HCT116 (cell line): Measurements from ENCODE around the gene HOXB8. TPM values are rescaled to one million over a fixed set of nuclear protein-coding genes. Genes with fewer than 3 reads are reported as not detected.

Experiments used
- ATAC-seq: fragments of 200-7000 bp; cut with Tn5 transposase; 2 replicates; pipeline ENCODE4 v1.9.1; 2020; ENCODE audit warnings: mild to moderate bottlenecking, moderate library complexity
- BruUV-seq: library from RNA; stranded (reverse); fragments of 400-500 nt; replicated peaks from 2 replicates; lab custom pipeline; 2021; lab: Mats Ljungman, UMichigan
- CTCF ChIA-PET: fragments of 300-600 bp; sonication (Branson Sonifier 250); formaldehyde crosslinking; loops from one replicate; lab custom pipeline; 2021; ENCODE audit warnings: antibody characterized with exemption; lab: Charles Lee
- POLR2A ChIA-PET: fragments of 300-600, 350-600 bp; sonication (Branson Sonifier 250); formaldehyde crosslinking; loops from one replicate; lab custom pipeline; 2021; ENCODE audit warnings: antibody characterized with exemption; lab: Charles Lee
- RAD21 ChIA-PET, 2 experiments: fragments of 300-600 bp; sonication (Branson Sonifier 250); formaldehyde crosslinking; loops; one replicate each; lab custom pipeline; 2023; ENCODE audit warnings: low total read pairs in 2 of 2; ENCODE audit not compliant: uncharacterized antibody in 2 of 2, unreplicated experiment in 2 of 2, low non-redundant PET in 1 of 2; lab: Charles Lee
- DNase-seq: peaks from one replicate; pipeline ENCODE4 v3.0.0-alpha.2; 2010; ENCODE audit warnings: low read depth, low spot score
- H2AFZ ChIP-seq: fragments of 200-600 bp; shearing (Covaris generic), sonication (generic); 2 replicates; pipeline ENCODE4 v1.6.1; 2017; ENCODE audit warnings: low read depth, mixed run types, mixed read lengths, antibody characterized with exemption, low read length; ENCODE audit not compliant: poor library complexity, severe bottlenecking
- H3K27ac ChIP-seq: 2 replicates; pipeline ENCODE4 v1.5.1; 2012; ENCODE audit warnings: low read depth, low read length
- H3K27me3 ChIP-seq: fragments of 200-600 bp; sonication (generic); 2 replicates; pipeline ENCODE4 v1.6.1; 2016; ENCODE audit warnings: mixed run types, low read length, mixed read lengths; ENCODE audit not compliant: insufficient read depth
- H3K36me3 ChIP-seq, 2 experiments: fragments of 200-500 bp in 1 of 2; fragments of 200-600 bp in 1 of 2; sonication (Bioruptor generic) in 1 of 2; sonication (generic) in 1 of 2; 2 replicates each; pipeline versions ENCODE4 v1.5.1 to v1.6.1; 2014 to 2016; ENCODE audit warnings: low read length in 2 of 2, inconsistent platforms in 1 of 2, mixed read lengths in 1 of 2, mixed run types in 1 of 2; ENCODE audit not compliant: insufficient read depth in 2 of 2, control insufficient read depth in 1 of 2
- H3K4me1 ChIP-seq, 2 experiments: fragments of 200-600 bp in 1 of 2; sonication (generic) in 1 of 2; 2 replicates each; pipeline versions ENCODE4 v1.5.1 to v1.6.1; 2012 to 2017; ENCODE audit warnings: low read length in 2 of 2, inconsistent platforms in 1 of 2, mild to moderate bottlenecking in 1 of 2, mixed read lengths in 1 of 2, mixed run types in 1 of 2, moderate library complexity in 1 of 2; ENCODE audit not compliant: insufficient read depth in 2 of 2, control insufficient read depth in 1 of 2
- H3K4me2 ChIP-seq: fragments of 200-600 bp; sonication (generic); 2 replicates; pipeline ENCODE4 v1.6.1; 2017; ENCODE audit warnings: mixed run types, low read length, mixed read lengths
- H3K4me3 ChIP-seq, 2 experiments: fragments of 200-600 bp in 1 of 2; sonication (generic) in 1 of 2; replicated peaks in 1 of 2; 2 replicates each; pipeline ENCODE4 v1.5.1; 2011 to 2016; ENCODE audit warnings: low read length in 2 of 2, control low read depth in 1 of 2, low read depth in 1 of 2, mild to moderate bottlenecking in 1 of 2, mixed read lengths in 1 of 2, mixed run types in 1 of 2
- H3K79me2 ChIP-seq: fragments of 200-600 bp; sonication (generic); 2 replicates; pipeline ENCODE4 v1.6.1; 2017; ENCODE audit warnings: mild to moderate bottlenecking, mixed run types, low read length, moderate library complexity, mixed read lengths; ENCODE audit not compliant: insufficient read depth
- H3K9ac ChIP-seq: fragments of 200-600 bp; sonication (generic); 2 replicates; pipeline ENCODE4 v1.6.1; 2016; ENCODE audit warnings: low read length, mixed read lengths
- H3K9me2 ChIP-seq: fragments of 200-600 bp; sonication (generic), shearing (Covaris generic); 2 replicates; pipeline ENCODE4 v1.6.1; 2017; ENCODE audit warnings: mixed run types, mild to moderate bottlenecking, moderate library complexity; ENCODE audit not compliant: insufficient read depth
- H3K9me3 ChIP-seq, 2 experiments: fragments of 200-500 bp in 1 of 2; fragments of 200-600 bp in 1 of 2; sonication (Bioruptor generic) in 1 of 2; sonication (generic) in 1 of 2; 2 replicates each; pipeline ENCODE4 v1.6.1; 2014 to 2017; ENCODE audit warnings: low read length in 2 of 2, mixed read lengths in 2 of 2, inconsistent platforms in 1 of 2, low read depth in 1 of 2, mild to moderate bottlenecking in 1 of 2, mixed run types in 1 of 2, moderate library complexity in 1 of 2; ENCODE audit not compliant: control insufficient read depth in 1 of 2, insufficient read depth in 1 of 2
- H4K20me1 ChIP-seq: fragments of 200-600 bp; sonication (generic), shearing (Covaris generic); 2 replicates; pipeline ENCODE4 v1.6.1; 2017; ENCODE audit warnings: mixed run types, mild to moderate bottlenecking, moderate library complexity; ENCODE audit not compliant: insufficient read depth
- CBX3 ChIP-seq: IDR thresholded peaks from 2 replicates; pipeline ENCODE4 v1.6.1; 2012; ENCODE audit warnings: low read depth
- CEBPB ChIP-seq: IDR thresholded peaks from 2 replicates; pipeline ENCODE4 v1.6.1; 2012; ENCODE audit warnings: low read depth
- EZH2 ChIP-seq: fragments of 200-600 bp; sonication (generic); IDR thresholded peaks from 2 replicates; pipeline ENCODE4 v1.6.1; 2017; ENCODE audit warnings: antibody characterized with exemption, mixed run types
- EZH2phosphoT487 ChIP-seq: fragments of 200-600 bp; IDR thresholded peaks from 2 replicates; pipeline ENCODE4 v1.6.1; 2018; ENCODE audit warnings: antibody characterized with exemption, borderline replicate concordance
- JUND ChIP-seq: IDR thresholded peaks from 2 replicates; pipeline ENCODE4 v1.6.1; 2012
- TCF7L2 ChIP-seq: IDR thresholded peaks from 2 replicates; pipeline ENCODE4 v1.7.0; 2011; ENCODE audit warnings: borderline replicate concordance, inconsistent platforms; ENCODE audit not compliant: insufficient read depth, insufficient read length; ENCODE audit errors: extremely low read depth
- YY1 ChIP-seq: IDR thresholded peaks from 2 replicates; pipeline ENCODE4 v1.6.1; 2011; ENCODE audit warnings: low read length, low read depth, moderate library complexity, mild to moderate bottlenecking; ENCODE audit not compliant: insufficient replicate concordance; ENCODE audit errors: extremely low read depth
- ZFX ChIP-seq: fragments of 450-650 bp; IDR thresholded peaks from 2 replicates; pipeline ENCODE4 v1.6.1; 2017
- intact Hi-C: fragments of 100-400 bp; cut with micrococcal nuclease; formaldehyde crosslinking; loops from 2 replicates; pipeline ENCODE4 v1.10.0; 2022
- total RNA-seq: library from RNA; stranded (reverse); gene quantifications from one replicate; pipeline ENCODE4 v1.2.1, GENCODE V29; 2021; ENCODE audit not compliant: unreplicated experiment
- TF ChIP-seq, protein P1 (sequence below): IDR thresholded peaks from 2 replicates; pipeline ENCODE4 v1.6.1; 2012; ENCODE audit warnings: low read depth
- TF ChIP-seq, protein P2 (sequence below): IDR thresholded peaks from 2 replicates; pipeline ENCODE4 v1.6.1; 2012

The HOXB8 gene
- total RNA-seq, 1 experiment from 2014 or later = 44.7 TPM

DNA sequence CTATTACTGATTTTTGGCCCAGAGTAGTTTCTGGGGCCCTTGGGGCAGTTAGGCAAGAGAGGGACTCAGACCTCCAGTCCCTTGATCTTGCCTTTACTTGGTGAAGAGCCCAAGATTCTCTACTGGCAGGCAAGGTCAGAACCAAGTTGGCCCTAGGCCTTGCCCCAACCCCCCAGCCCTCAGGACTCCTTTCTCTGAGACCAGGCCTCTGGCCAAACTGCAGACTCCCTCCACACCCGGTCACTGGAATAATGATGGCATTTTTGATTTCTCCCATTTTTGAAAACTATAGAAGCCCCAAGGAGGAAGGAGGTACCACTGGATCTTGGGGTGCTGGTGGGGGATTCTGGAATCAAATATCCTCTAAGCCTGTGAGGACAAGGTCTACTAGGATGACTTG is 29.1 kb upstream of the HOXB8 start:
- ChIA-PET POLR2A (no interaction called here), RAD21 (no interaction called here), CTCF (no interaction called here)
- TF ChIP-seq CEBPB = no peak
- TF ChIP-seq EZH2 = no peak
- no peak for TF ChIP-seq JUND
- TF ChIP-seq ZFX = no peak
- Histone ChIP-seq H3K79me2 (peaks cover 79% of the 10 kb centered on the region), H3K4me2 (peak overlapping the region; percentile 90; the same call in 1 of the 2 replicates), H3K9ac (no peak overlapping the region), H3K4me3 (no peak overlapping the region), H2AFZ (no peak overlapping the region), H3K27me3 (no peaks in the 10 kb centered on the region), H3K27ac (no peak overlapping the region), H3K36me3 (peaks cover 0 to 15% of the 10 kb centered on the region in 2 experiments; a peak in 1 of 4 replicates), H4K20me1 (no peaks in the 10 kb centered on the region), H3K4me1 (peaks cover 17 to 46% of the 10 kb centered on the region in 2 experiments; a peak in 3 of 4 replicates), H3K9me3 (no peaks in the 10 kb centered on the region), H3K9me2 (no peaks in the 10 kb centered on the region)
- BruUV-seq = no TSS peak
- intact Hi-C loops = no loop called here
- ATAC-seq (no peak), DNase-seq (no peak)

DNA sequence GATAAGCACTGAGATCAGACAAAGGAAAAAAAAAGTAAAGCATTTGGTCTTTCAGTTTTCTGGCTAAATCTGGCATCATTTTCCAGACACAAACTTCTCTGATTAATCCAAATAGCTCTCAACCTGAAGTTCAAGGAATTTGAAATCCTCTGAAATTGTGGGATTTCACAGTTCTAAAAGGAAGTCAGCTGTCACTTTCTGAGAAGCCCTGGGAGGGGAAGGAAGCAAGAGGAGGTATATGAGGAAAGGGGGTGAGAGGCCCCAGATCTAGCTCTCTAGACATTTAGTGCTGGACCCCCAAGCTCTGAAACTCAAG is 28.6 kb upstream of the HOXB8 start:
- Histone ChIP-seq H3K36me3 (peaks cover 0 to 15% of the 10 kb centered on the region in 2 experiments; a peak in 1 of 4 replicates), H3K4me3 (no peak overlapping the region), H4K20me1 (no peaks in the 10 kb centered on the region), H3K79me2 (peaks cover 84% of the 10 kb centered on the region), H3K9me2 (no peaks in the 10 kb centered on the region), H3K4me2 (no peak overlapping the region), H3K27ac (no peak overlapping the region), H2AFZ (no peak overlapping the region), H3K9ac (0 out of 2 replicates have a peak overlapping the region, but pooled peaks have one; percentile 4), H3K27me3 (no peaks in the 10 kb centered on the region), H3K9me3 (no peaks in the 10 kb centered on the region), H3K4me1 (peaks cover 17 to 48% of the 10 kb centered on the region in 2 experiments; a peak in 3 of 4 replicates)
- POLR2A ChIA-PET = no interaction called here
- TF ChIP-seq, protein P1, sequence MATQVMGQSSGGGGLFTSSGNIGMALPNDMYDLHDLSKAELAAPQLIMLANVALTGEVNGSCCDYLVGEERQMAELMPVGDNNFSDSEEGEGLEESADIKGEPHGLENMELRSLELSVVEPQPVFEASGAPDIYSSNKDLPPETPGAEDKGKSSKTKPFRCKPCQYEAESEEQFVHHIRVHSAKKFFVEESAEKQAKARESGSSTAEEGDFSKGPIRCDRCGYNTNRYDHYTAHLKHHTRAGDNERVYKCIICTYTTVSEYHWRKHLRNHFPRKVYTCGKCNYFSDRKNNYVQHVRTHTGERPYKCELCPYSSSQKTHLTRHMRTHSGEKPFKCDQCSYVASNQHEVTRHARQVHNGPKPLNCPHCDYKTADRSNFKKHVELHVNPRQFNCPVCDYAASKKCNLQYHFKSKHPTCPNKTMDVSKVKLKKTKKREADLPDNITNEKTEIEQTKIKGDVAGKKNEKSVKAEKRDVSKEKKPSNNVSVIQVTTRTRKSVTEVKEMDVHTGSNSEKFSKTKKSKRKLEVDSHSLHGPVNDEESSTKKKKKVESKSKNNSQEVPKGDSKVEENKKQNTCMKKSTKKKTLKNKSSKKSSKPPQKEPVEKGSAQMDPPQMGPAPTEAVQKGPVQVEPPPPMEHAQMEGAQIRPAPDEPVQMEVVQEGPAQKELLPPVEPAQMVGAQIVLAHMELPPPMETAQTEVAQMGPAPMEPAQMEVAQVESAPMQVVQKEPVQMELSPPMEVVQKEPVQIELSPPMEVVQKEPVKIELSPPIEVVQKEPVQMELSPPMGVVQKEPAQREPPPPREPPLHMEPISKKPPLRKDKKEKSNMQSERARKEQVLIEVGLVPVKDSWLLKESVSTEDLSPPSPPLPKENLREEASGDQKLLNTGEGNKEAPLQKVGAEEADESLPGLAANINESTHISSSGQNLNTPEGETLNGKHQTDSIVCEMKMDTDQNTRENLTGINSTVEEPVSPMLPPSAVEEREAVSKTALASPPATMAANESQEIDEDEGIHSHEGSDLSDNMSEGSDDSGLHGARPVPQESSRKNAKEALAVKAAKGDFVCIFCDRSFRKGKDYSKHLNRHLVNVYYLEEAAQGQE = no peak
- TF ChIP-seq TCF7L2 = no peak
- TF ChIP-seq ZFX = no peak
- TF ChIP-seq CBX3 = no peak
- TF ChIP-seq, protein P2, sequence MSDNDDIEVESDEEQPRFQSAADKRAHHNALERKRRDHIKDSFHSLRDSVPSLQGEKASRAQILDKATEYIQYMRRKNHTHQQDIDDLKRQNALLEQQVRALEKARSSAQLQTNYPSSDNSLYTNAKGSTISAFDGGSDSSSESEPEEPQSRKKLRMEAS = no peak
- TF ChIP-seq CEBPB = no peak
- no peak for TF ChIP-seq YY1
- TF ChIP-seq EZH2phosphoT487 = no peak
- TF ChIP-seq EZH2 = no peak
- intact Hi-C loops = no loop called here
- CTCF ChIA-PET = no interaction called here
- RAD21 ChIA-PET = no interaction called here
- DNase-seq (no peak), ATAC-seq (no peak)
- no TSS peak for BruUV-seq
